ENCODE measurements around the gene KLHL28.
"Not testable (repeated sequence)": the region's sequence is repeated elsewhere in the genome, so short reads cannot be mapped to it uniquely, and the experiment has no call there.

KLHL28 gene

DNA sequence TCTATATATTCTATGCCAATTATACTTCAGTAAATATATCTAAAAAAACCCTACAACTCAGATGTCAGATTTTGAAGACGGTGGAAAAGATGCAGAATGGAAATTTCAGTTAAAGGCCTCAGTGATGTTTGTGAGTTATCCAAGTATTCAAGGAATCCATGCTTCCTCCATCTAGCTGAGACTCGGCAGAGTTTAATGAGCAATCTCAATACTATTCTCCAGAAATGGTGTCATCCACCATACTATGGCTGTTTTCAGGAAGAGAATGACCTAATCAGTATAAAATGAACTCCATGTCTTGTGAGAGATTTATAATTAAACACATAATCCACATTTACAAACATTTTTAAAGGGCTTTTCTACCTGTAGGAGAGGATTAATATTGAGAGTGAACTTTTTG lies 66.0 kb downstream of the KLHL28 start:
- no peak for DNase-seq

DNA sequence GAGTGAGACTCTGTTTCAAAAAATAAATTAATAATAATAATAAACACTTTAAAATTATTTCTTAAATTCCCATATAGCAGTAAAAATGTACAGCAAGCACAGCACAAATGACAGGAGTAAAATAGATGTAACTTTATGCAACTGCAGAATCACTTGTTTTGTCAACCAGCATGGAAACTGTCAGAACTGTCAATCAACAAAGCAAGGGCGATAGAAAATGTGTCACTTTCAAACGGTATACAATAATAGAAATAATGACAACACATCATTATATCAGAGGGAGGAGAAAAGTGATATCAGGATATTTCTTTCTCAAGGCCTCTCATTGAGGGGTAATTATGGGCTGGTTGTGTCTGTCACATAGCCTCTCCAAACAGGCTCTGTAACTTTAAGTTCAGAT lies 68.2 kb downstream of the KLHL28 start:
- DNase-seq: no peak

DNA sequence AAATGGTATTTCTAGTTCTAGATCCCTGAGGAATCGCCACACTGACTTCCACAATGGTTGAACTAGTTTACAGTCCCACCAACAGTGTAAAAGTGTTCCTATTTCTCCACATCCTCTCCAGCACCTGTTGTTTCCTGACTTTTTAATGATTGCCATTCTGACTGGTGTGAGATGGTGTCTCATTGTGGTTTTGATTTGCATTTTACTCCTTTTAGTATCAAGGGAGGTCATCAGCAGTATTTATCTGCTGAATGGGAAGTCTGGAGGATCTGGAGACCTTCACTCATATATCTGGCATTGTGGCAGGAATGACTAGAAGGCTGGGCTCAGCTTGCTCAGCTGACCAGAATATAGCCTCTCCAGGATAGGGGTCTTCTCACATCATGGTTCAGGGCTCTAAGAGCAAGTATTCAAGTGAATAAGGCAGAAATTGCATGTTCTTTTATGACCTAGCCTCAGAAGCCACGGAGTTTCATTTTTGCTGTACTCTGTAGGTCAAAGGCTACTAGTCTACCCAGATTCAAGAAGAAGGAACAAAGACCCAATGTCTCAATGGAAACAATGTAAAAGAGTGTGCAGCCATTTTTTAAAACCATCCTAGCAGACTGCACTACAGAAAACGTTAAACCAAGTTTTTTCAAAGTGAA lies 69.9 kb downstream of the KLHL28 start:
- DNase-seq: not testable (repeated sequence)

- no peak for DNase-seq
Observed at GRCh38 chr14:44889595-44890471, 71.9 kb downstream of the KLHL28 start.

DNA sequence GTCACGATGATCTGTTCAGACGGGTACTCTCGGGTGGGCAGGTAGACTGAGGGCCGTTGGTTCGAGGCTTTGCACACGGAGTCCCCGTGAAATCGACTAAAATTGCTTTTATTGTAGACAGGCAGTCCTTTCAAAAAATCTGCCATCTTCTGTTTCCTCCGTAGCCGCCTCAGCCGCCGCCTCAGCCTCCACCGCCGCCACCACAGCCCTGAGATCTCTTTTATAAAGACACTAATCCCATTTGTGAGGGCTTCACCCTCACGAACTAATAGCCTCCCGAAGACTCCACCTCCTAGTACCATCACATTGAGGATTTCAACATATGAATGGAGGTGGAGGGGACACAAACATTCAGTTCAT lies 74.2 kb downstream of the KLHL28 start:
- no peak for DNase-seq

DNA sequence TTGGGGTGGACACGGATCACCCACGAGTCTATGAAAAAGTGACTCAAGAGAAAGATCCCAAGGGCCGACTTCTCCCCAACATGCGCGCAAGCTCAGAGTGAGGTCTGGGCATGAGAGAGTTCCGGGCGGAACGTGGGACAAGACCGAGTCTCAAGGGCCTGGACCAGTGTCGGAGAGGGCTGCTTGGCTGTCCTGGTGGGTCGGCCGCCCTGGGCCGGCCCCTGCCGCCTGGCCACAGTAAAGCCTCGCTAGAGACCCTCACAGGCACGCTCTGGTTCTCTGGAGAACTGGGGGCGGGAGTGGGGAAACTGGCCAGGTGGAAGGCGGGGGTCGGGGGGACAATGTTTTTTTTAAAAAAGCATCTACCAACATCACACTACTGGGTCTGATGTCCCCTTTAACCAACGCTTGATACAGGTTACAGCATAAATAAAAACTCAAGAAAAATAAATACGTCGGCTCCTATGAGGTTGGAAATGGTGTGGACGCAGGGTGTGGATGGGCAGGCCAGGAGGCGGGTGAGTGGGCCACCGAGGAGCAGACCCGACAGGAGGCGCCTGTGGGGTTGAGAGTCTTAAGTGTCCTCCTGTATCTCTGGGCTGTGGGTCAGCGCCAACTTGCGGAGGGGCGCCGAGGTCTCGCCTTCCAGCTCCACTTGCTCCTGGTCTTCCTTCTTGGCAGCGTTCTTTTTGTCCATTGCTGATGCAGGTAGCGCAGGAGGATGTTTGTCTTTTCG lies 74.7 kb downstream of the KLHL28 start:
- no peak for DNase-seq

DNA sequence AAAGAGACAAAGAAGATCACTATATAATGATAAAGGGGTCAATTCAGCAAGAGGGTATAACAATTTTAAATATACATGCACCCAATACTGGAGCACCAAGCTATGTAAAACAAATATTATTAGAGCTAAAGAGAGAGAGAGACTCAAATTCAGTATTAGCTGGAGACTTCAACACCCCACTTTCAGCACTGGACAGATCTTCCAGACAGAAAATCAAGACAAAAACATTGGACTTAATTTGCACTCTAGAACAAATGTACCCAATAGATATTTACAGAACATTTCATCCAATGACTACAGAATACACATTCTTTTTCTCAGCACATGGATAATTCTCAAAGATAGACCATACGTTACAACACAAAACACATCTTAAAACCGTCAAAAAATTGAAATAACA lies 81.0 kb downstream of the KLHL28 start:
- no peak for DNase-seq

Measured in stimulated activated CD4-positive, alpha-beta T cell treated with anti-CD3 and anti-CD28 coated beads, Interleukin-2, amount 100 ng/mL, for 48 hours (primary cell).